ENCODE results near the gene PDCD11.
"Not testable (repeated sequence)": the region's sequence is repeated elsewhere in the genome, so short reads cannot be mapped to it uniquely, and the experiment has no call there.

Gene PDCD11

GRCh38 chr10:103396067-103396788 is at the start of gene PDCD11, which contains the start of gene ATP5MK:
TSS of gene PDCD11 (plus strand) at chr10:103396626. CDS start at chr10:103398427, 1,801 bp downstream.
TSS of gene ATP5MK (minus strand) at chr10:103396475. CDS start at chr10:103392457, 4,018 bp downstream.
- H3K9ac ChIP-seq (ENCODE audit: low read depth, low read length): peak within 1 kb of the TSS; percentile 85
- no peaks in the 10 kb centered on the region for H3K27me3 ChIP-seq (ENCODE audit: control insufficient read depth, insufficient read depth, low read length)
- peaks cover 65% of the 10 kb centered on the region for H3K36me3 ChIP-seq (ENCODE audit: control insufficient read depth, insufficient read depth, low read length)
- H3K4me3 ChIP-seq (ENCODE audit: low read depth, low read length): peak within 1 kb of the TSS; percentile 87
- peak within 1 kb of the TSS; percentile 80 for H3K27ac ChIP-seq (ENCODE audit: low read depth, low read length)
- H3K4me1 ChIP-seq (ENCODE audit: control insufficient read depth, insufficient read depth, low read length): no peaks in the 10 kb centered on the region
- H3K9me3 ChIP-seq (ENCODE audit: control insufficient read depth, insufficient read depth, low read length): no peaks in the 10 kb centered on the region

- Histone ChIP-seq H3K27me3 (ENCODE audit: control insufficient read depth, insufficient read depth, low read length) (no peaks in the 10 kb centered on the region), H3K9ac (ENCODE audit: low read depth, low read length) (0 out of 2 replicates have a peak overlapping the region, but pooled peaks have one; percentile 47), H3K36me3 (ENCODE audit: control insufficient read depth, insufficient read depth, low read length) (peaks cover 29% of the 10 kb centered on the region), H3K4me3 (ENCODE audit: low read depth, low read length) (peak overlapping the region; percentile 67), H3K4me1 (ENCODE audit: control insufficient read depth, insufficient read depth, low read length) (0 out of 2 replicates have a peak, but pooled peaks cover 3% of the 10 kb centered on the region), H3K27ac (ENCODE audit: low read depth, low read length) (peak overlapping the region; percentile 89), H3K9me3 (ENCODE audit: control insufficient read depth, insufficient read depth, low read length) (no peaks in the 10 kb centered on the region)
These were observed 46.3 kb upstream of the PDCD11 start for GRCh38 chr10:103350175-103350516.

GRCh38 chr10:103350517-103351260 is 45.7 kb upstream of the PDCD11 start, which contains the start of gene PCGF6:
TSS of gene PCGF6 (minus strand) at chr10:103351140. CDS start at chr10:103351066, 74 bp downstream.
- H3K9ac ChIP-seq (ENCODE audit: low read depth, low read length): peak within 1 kb of the TSS; percentile 47
- no peaks in the 10 kb centered on the region for H3K27me3 ChIP-seq (ENCODE audit: control insufficient read depth, insufficient read depth, low read length)
- peak within 1 kb of the TSS; percentile 67 for H3K4me3 ChIP-seq (ENCODE audit: low read depth, low read length)
- peaks cover 24% of the 10 kb centered on the region for H3K36me3 ChIP-seq (ENCODE audit: control insufficient read depth, insufficient read depth, low read length)
- peak within 1 kb of the TSS; percentile 89 for H3K27ac ChIP-seq (ENCODE audit: low read depth, low read length)
- no peaks in the 10 kb centered on the region for H3K9me3 ChIP-seq (ENCODE audit: control insufficient read depth, insufficient read depth, low read length)
- H3K4me1 ChIP-seq (ENCODE audit: control insufficient read depth, insufficient read depth, low read length): 0 out of 2 replicates have a peak, but pooled peaks cover 3% of the 10 kb centered on the region

- Histone ChIP-seq H3K27ac (ENCODE audit: low read depth, low read length) (no peak overlapping the region), H3K36me3 (ENCODE audit: control insufficient read depth, insufficient read depth, low read length) (peaks cover 6% of the 10 kb centered on the region), H3K4me1 (ENCODE audit: control insufficient read depth, insufficient read depth, low read length) (0 out of 2 replicates have a peak, but pooled peaks cover 3% of the 10 kb centered on the region), H3K9ac (ENCODE audit: low read depth, low read length) (no peak overlapping the region), H3K9me3 (ENCODE audit: control insufficient read depth, insufficient read depth, low read length) (no peaks in the 10 kb centered on the region), H3K27me3 (ENCODE audit: control insufficient read depth, insufficient read depth, low read length) (no peaks in the 10 kb centered on the region), H3K4me3 (ENCODE audit: low read depth, low read length) (no peak overlapping the region)
These were observed 43.1 kb upstream of the PDCD11 start for GRCh38 chr10:103353281-103353680.

- not testable (repeated sequence) for H3K4me1 ChIP-seq (ENCODE audit: control insufficient read depth, insufficient read depth, low read length); H3K4me3 ChIP-seq (ENCODE audit: low read depth, low read length); H3K9me3 ChIP-seq (ENCODE audit: control insufficient read depth, insufficient read depth, low read length); H3K36me3 ChIP-seq (ENCODE audit: control insufficient read depth, insufficient read depth, low read length); H3K27me3 ChIP-seq (ENCODE audit: control insufficient read depth, insufficient read depth, low read length); H3K9ac ChIP-seq (ENCODE audit: low read depth, low read length); H3K27ac ChIP-seq (ENCODE audit: low read depth, low read length)
These were observed 41.9 kb upstream of the PDCD11 start for GRCh38 chr10:103354567-103354966.

- H3K36me3 ChIP-seq (ENCODE audit: control insufficient read depth, insufficient read depth, low read length): no peaks in the 10 kb centered on the region
These were observed 40.4 kb upstream of the PDCD11 start for GRCh38 chr10:103355906-103356599.

GRCh38 chr10:103359493-103359892 is 36.9 kb upstream of the PDCD11 start:
- H3K27me3 ChIP-seq (ENCODE audit: control insufficient read depth, insufficient read depth, low read length); H3K9ac ChIP-seq (ENCODE audit: low read depth, low read length); H3K36me3 ChIP-seq (ENCODE audit: control insufficient read depth, insufficient read depth, low read length); H3K9me3 ChIP-seq (ENCODE audit: control insufficient read depth, insufficient read depth, low read length); H3K27ac ChIP-seq (ENCODE audit: low read depth, low read length); H3K4me1 ChIP-seq (ENCODE audit: control insufficient read depth, insufficient read depth, low read length); H3K4me3 ChIP-seq (ENCODE audit: low read depth, low read length): not testable (repeated sequence)

More at GRCh38 chr10:103355906-103356599, 40.4 kb upstream of the PDCD11 start:
- Histone ChIP-seq H3K9ac (ENCODE audit: low read depth, low read length) (no peak overlapping the region), H3K27ac (ENCODE audit: low read depth, low read length) (no peak overlapping the region), H3K9me3 (ENCODE audit: control insufficient read depth, insufficient read depth, low read length) (no peaks in the 10 kb centered on the region), H3K4me3 (ENCODE audit: low read depth, low read length) (no peak overlapping the region), H3K27me3 (ENCODE audit: control insufficient read depth, insufficient read depth, low read length) (no peaks in the 10 kb centered on the region), H3K4me1 (ENCODE audit: control insufficient read depth, insufficient read depth, low read length) (0 out of 2 replicates have a peak, but pooled peaks cover 3% of the 10 kb centered on the region)

GRCh38 chr10:103360791-103361190 is 35.6 kb upstream of the PDCD11 start:
- not testable (repeated sequence) for H3K4me1 ChIP-seq (ENCODE audit: control insufficient read depth, insufficient read depth, low read length); H3K9ac ChIP-seq (ENCODE audit: low read depth, low read length); H3K9me3 ChIP-seq (ENCODE audit: control insufficient read depth, insufficient read depth, low read length); H3K27ac ChIP-seq (ENCODE audit: low read depth, low read length); H3K27me3 ChIP-seq (ENCODE audit: control insufficient read depth, insufficient read depth, low read length); H3K36me3 ChIP-seq (ENCODE audit: control insufficient read depth, insufficient read depth, low read length); H3K4me3 ChIP-seq (ENCODE audit: low read depth, low read length)

GRCh38 chr10:103367379-103367781 is 29.0 kb upstream of the PDCD11 start:
- peak overlapping the region; percentile 83 for H3K4me3 ChIP-seq (ENCODE audit: low read depth, low read length)
- no peaks in the 10 kb centered on the region for H3K9me3 ChIP-seq (ENCODE audit: control insufficient read depth, insufficient read depth, low read length)
- H3K27me3 ChIP-seq (ENCODE audit: control insufficient read depth, insufficient read depth, low read length): no peaks in the 10 kb centered on the region
- no peaks in the 10 kb centered on the region for H3K4me1 ChIP-seq (ENCODE audit: control insufficient read depth, insufficient read depth, low read length)
- H3K27ac ChIP-seq (ENCODE audit: low read depth, low read length): peak overlapping the region; percentile 21
- 0 out of 2 replicates have a peak, but pooled peaks cover 3% of the 10 kb centered on the region for H3K36me3 ChIP-seq (ENCODE audit: control insufficient read depth, insufficient read depth, low read length)
- no peak overlapping the region for H3K9ac ChIP-seq (ENCODE audit: low read depth, low read length)

- H3K9me3 ChIP-seq (ENCODE audit: control insufficient read depth, insufficient read depth, low read length): no peaks in the 10 kb centered on the region
- H3K36me3 ChIP-seq (ENCODE audit: control insufficient read depth, insufficient read depth, low read length): peaks cover 3% of the 10 kb centered on the region; the same call in 1 of the 2 replicates
- no peaks in the 10 kb centered on the region for H3K4me1 ChIP-seq (ENCODE audit: control insufficient read depth, insufficient read depth, low read length)
- H3K27me3 ChIP-seq (ENCODE audit: control insufficient read depth, insufficient read depth, low read length): no peaks in the 10 kb centered on the region
- H3K4me3 ChIP-seq (ENCODE audit: low read depth, low read length): peak within 1 kb of the TSS; percentile 83
- peak within 1 kb of the TSS; percentile 58; the same call in 1 of the 2 replicates for H3K9ac ChIP-seq (ENCODE audit: low read depth, low read length)
- peak within 1 kb of the TSS; percentile 80 for H3K27ac ChIP-seq (ENCODE audit: low read depth, low read length)
These were observed 28.5 kb upstream of the PDCD11 start, which contains the start of gene TAF5 for GRCh38 chr10:103367782-103368518. TSS of gene TAF5 (plus strand) at chr10:103367976. CDS start at chr10:103367990, 14 bp downstream.
